Measurements from ENCODE around the gene RNF212. TPM values are rescaled to one million over a fixed set of nuclear protein-coding genes. Genes with fewer than 3 reads are reported as not detected.

The RNF212 gene
- total RNA-seq, 4 donors from 2014 or later = 0.77 to 13.5 (median 5.2) TPM

GRCh38 chr4:1104647-1105046 is 8.7 kb downstream of the RNF212 start:
- TF ChIP-seq CTCF (IDR thresholded peaks at IDR 0.05) (no peak), POLR2A (IDR thresholded peaks at IDR 0.05) (no peak)
- Histone ChIP-seq H3K27ac (no peak overlapping the region), H3K4me1 (no peaks in the 10 kb centered on the region), H3K9me3 (no peaks in the 10 kb centered on the region), H3K27me3 (no peaks in the 10 kb centered on the region), H3K4me3 (no peak overlapping the region), H3K36me3 (no peaks in the 10 kb centered on the region)
- no peak for DNase-seq
- intact Hi-C loops (cut with DNase I; ENCODE audit: low total_unique reads) = no loop called here

- Histone ChIP-seq H3K36me3 (no peaks in the 10 kb centered on the region), H3K4me1 (no peaks in the 10 kb centered on the region), H3K4me3 (no peak overlapping the region), H3K27ac (no peak overlapping the region), H3K9me3 (no peaks in the 10 kb centered on the region), H3K27me3 (no peaks in the 10 kb centered on the region)
- intact Hi-C loops (cut with DNase I; ENCODE audit: low total_unique reads) = no loop called here
- no peak for DNase-seq
- TF ChIP-seq POLR2A (IDR thresholded peaks at IDR 0.05) (no peak), CTCF (IDR thresholded peaks at IDR 0.05) (no peak)
These were observed 13.6 kb downstream of the RNF212 start for GRCh38 chr4:1099684-1100335.

GRCh38 chr4:1099270-1099669 is 14.1 kb downstream of the RNF212 start:
- Histone ChIP-seq H3K4me1 (no peaks in the 10 kb centered on the region), H3K27ac (no peak overlapping the region), H3K27me3 (no peaks in the 10 kb centered on the region), H3K36me3 (no peaks in the 10 kb centered on the region), H3K9me3 (no peaks in the 10 kb centered on the region), H3K4me3 (no peak overlapping the region)
- no peak for DNase-seq
- intact Hi-C loops (cut with DNase I; ENCODE audit: low total_unique reads) = no loop called here
- no peak for TF ChIP-seq POLR2A (IDR thresholded peaks at IDR 0.05)
- TF ChIP-seq CTCF (IDR thresholded peaks at IDR 0.05) = no peak

- Histone ChIP-seq H3K4me1 (no peaks in the 10 kb centered on the region), H3K27me3 (no peaks in the 10 kb centered on the region), H3K4me3 (no peak overlapping the region), H3K36me3 (no peaks in the 10 kb centered on the region), H3K27ac (no peak overlapping the region), H3K9me3 (no peaks in the 10 kb centered on the region)
- no peak for DNase-seq
- TF ChIP-seq CTCF (IDR thresholded peaks at IDR 0.05) (no peak), POLR2A (IDR thresholded peaks at IDR 0.05) (no peak)
- intact Hi-C loops (cut with DNase I; ENCODE audit: low total_unique reads) = no loop called here
These were observed 14.9 kb downstream of the RNF212 start for GRCh38 chr4:1098311-1098925.

GRCh38 chr4:1097553-1097952 is 15.8 kb downstream of the RNF212 start:
- intact Hi-C loops (cut with DNase I; ENCODE audit: low total_unique reads) = no loop called here
- Histone ChIP-seq H3K27ac (no peak overlapping the region), H3K9me3 (no peaks in the 10 kb centered on the region), H3K4me1 (no peaks in the 10 kb centered on the region), H3K36me3 (no peaks in the 10 kb centered on the region), H3K27me3 (no peaks in the 10 kb centered on the region), H3K4me3 (no peak overlapping the region)
- no peak for DNase-seq
- TF ChIP-seq POLR2A (IDR thresholded peaks at IDR 0.05) = no peak
- TF ChIP-seq CTCF (IDR thresholded peaks at IDR 0.05) = no peak

All from uterus (tissue), 4 donors.